GM18868 (cell line): Measurements from ENCODE around the gene NIPAL3.
"Not testable (repeated sequence)": the region's sequence is repeated elsewhere in the genome, so short reads cannot be mapped to it uniquely, and the experiment has no call there.

Source experiments
- ATAC-seq: cut with Tn5 transposase; IDR thresholded peaks from one replicate; pipeline ENCODE4 v1.9.1; 2021; ENCODE audit warnings: mild to moderate bottlenecking, moderate library complexity; ENCODE audit not compliant: unreplicated experiment

The NIPAL3 gene

DNA sequence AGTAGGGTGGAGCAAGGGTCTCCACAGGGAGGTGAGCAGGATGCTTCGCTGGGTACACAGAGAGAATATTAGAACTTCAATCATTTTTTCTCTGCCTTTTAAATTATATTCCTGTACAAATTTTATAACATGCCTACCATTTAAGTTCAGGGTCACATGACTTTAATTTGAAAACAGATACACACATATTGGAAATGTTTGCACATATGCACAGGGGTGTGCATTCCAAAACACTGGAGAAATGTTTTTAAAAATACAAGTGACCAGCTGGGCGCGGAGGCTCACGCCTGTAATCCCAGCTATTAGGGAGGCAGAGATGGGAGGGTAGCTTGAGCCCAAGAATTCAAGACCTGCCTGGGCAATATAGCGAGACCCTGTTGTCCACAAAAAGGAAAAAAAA, 39.7 kb downstream of the NIPAL3 start:
- ATAC-seq, result no peak

DNA sequence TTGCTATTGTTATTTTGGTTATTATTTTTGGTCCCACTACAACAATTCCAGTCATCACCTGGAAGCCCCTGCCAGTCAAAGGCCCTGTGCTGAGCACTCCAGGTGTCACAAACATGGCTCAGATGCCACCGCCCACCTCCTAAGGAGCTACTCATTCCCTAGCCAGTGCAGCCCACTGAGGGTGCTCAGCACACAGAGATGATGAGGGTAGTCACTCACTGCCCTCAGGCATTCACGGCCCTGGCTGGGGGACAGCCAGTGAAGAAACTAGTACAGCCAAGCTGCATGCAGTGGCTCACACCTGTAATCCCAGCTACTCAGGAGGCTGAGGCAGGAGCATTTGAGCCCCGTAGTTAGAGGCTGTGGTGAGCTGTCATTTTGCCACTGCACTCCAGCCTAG, 42.3 kb downstream of the NIPAL3 start:
- ATAC-seq, result no peak

DNA sequence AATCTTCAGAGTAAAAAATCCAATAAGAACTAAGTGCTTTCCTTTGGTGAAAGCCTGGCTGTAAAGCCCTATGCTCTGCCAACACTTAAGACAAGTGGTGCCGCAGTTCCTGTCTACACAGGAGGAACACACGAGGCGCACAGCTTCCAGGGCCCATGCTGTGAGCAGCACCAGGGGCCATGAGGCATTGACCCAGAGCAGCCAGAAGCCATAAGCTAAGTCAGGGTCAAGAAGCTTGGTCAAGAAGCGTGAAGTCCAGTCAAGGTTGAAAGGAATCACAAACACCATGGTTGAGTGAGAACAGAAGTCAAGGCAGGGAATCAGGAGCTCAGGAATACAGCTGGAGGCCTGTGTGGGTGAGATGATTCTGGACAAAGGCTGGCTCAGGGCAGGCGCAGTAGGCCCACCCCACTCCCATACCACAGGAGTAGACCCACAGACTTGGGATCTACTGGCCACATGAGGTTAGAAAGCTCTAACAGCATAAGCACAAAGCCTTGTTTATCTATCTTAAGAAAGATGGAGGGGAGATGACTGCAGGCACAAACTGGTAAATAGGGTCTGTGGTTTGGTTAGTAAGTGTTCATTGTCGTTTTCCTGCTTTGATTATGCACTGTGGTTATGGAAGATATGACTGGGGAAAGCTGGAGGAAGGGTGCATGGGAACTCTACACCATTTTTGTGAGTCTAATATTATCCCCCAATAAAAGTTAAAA, 44.1 kb downstream of the NIPAL3 start:
- no peak for ATAC-seq

DNA sequence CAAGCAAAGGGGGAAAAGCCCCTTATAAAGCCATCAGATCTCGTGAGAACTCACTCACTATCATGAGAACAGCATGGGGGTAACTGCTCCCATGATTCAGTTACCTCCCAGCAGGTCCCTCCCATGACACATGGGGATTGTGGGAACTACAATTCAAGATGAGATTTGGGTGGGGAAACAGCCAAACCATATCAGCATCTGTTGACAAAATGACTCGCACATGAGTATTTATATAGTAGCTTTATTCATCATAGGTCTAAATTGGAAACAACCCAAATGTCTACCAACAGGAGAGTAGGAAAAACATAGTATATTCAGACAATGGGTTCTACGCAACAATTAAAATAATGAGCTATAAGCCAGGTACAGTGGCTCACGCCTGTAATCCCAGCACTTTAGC, 46.5 kb downstream of the NIPAL3 start:
- ATAC-seq, result not testable (repeated sequence)

DNA sequence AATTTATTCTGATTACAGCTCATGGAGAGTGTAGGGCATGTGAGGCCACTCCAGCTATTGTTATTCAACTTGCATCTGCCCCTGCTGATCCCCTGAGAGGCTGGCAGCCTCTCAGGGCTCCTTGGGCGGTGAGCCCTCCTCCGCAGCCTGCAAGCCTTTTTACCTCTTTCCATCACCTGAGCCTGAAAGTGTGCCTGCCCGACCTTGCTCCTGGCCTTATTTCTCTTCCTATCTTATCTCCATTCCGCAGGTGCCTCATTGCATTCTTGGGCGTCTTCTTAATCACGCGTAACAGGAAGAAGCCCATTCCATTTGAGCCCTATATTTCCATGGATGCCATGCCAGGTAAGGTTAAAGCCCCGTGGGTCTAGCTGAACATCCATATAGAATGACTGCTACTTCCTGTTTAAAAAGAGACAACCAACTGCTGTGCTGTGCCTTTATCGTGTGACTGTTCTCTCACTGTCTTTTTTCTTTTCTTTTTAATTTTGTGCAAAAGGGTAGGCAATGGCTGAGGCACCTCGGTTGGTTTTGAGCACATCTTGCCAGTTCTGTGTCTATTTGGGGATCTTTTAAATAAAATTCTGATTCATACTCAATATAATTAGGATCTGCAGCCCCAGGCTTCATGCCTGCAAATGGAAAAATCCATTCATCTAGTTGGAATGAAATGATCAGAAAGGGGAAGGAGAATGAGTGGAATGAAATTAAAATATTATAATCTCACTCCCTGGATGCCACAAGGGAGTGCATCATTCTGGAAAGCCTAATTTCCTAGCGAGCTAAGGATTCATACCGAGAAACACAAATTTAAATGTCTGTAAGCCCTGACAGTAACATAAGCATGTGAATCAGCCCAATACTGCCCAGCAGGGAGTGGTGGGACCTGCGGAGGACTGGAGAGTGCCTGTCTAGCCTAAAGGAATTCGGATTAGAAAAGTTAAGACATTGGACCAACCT, 48.5 kb downstream of the NIPAL3 start:
- ATAC-seq, result no peak

DNA sequence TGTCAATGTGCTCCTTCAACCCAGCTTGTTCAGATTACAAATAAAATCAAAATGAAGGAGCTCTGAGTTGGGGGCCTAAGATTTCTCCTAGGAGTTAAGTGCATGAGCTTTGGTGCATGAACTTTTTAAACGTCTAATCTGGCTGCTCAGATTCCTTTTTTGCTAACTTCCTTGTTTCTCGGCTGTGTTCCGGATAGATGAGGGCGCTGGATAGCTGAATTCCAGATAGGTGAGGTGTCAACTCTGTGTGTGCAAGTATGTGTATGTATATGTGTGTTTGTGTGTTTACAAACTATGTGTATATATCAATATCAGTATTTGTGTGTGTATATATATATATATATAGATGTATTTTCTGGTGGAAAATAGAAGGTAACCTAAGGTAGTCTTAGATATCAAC, 49.5 kb downstream of the NIPAL3 start:
- ATAC-seq, result no peak

DNA sequence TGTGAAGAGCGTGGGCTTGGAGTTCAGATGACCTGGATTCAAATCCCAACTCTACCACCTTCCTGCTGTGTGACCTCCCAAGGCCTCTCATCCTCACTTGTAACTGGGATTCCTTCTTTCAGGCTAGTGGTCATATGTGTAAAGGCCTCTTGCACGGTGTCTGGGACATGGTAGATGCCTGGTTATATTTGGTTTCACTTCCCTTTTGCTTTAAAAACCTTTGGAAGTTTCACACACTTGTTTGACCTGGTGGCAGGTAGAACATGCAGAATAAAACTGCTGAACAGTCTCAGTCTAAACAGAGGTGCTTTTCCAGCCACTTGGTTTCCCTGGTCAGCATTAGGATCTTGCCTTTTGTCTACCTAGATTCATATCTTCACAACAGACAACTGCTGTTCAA, 50.0 kb downstream of the NIPAL3 start:
- ATAC-seq, result no peak

DNA sequence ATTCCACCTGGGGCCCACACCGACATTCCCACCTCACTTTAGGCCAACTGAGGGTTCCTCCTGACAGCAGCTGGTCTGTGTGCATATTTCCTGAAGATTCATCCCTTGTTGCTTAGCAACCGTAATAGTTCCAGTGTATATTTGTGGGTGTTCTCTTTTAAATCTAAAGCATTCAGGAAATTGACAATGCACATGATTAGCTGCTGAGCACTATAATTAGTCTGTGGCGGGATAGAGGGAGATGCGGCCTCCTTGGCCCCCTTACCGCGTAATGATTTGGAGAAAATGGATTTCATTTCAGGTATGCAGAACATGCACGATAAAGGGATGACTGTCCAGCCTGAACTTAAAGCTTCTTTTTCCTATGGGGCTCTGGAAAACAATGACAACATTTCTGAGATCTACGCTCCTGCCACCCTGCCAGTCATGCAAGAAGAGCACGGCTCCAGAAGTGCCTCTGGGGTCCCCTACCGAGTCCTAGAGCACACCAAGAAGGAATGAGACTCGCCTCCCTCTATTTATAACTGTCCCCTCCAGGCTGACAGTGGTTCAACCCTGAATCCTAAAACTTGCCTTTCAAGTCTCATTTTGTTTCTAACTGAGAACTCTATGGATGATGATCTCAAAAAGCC, 53.2 kb downstream of the NIPAL3 start:
- ATAC-seq, result no peak

DNA sequence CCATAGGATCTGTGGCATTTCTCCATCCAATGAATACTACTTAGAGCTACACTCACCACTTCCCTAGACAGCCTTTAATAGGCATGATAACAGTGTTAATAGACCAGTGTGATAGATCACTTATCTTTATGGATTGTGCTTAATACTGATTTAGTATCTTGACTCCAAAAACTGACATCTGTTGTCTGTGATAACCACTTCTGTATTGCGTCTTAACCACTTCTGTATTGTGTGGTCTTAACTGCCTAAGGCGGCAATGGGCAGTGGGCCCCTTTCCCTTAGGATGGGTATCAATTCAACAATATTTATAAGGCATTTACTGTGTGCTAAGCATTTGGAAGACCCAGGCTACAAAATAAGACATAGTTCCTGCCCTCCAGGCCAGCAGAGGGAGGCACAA, 55.0 kb downstream of the NIPAL3 start:
- no peak for ATAC-seq

DNA sequence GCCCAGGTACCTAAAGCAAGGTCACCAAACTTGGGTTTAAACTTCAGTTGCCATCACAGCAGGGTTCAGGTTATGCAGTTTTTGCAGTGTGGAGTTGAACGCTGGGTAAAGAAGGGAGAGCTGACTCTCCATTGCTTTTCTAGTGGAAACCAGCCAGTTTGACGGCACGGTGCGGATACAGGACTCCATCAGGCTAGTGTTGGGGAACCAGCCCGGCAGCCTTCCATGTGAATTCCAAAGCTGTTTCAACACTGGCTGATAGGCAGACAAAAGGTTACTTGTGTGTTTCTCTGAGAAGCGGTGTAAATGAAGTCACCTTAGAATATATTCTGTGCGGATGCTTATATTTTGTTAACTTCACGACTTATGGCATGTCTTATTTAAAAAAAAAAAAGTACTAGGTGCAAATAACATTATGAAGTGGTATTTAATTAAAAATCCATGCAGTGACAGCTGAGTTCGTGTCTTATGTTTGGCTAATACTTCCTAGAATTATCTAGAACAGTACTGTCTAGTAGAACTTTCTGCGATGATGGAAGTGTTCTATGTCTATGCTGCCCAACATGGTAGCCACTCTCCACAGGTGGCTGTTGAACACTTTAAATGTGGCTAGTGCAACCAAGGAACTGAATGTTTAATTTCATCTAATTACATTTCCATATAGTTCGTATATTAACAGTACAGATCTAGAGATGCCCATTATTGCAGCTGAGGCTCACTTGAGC, 57.1 kb downstream of the NIPAL3 start:
- ATAC-seq, result no peak

DNA sequence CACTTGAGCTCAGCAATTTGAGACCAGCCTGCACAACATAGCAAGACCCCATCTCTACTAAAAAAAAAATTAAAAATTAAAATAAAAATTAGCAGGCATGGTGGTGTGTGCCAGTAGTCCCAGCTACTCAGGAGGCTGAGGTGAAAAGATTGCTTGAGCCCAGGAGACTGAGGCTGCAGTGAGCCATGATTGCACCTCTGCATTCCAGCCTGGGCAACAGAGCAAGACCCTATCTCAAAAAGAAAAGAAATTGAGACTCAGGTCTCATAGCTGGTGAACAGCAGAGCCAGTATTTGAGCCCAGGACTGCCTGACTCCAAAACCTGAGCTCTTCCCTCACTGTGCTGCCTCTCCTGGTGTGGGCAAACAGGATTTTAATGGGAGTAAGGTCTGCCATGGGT, 58.6 kb downstream of the NIPAL3 start:
- no peak for ATAC-seq

DNA sequence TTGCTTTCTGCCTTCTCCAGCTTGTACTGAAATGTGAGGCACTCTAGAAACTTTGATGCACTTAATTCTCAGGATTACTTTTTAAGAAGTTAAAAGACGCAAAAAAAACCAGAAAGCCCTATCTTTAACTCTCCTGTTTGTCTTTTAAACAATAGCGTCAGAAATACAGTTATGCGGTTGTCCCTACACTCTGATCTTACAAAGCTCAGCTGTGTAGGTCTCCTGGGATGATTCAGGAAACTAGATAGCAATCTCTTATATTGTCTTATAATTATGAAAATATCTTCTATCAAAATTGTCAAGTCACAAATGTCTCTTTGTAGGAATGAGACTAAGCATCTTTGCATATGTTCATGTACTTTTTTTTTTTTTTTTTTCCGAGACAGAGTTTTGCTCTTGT, 60.1 kb downstream of the NIPAL3 start:
- ATAC-seq, result no peak

DNA sequence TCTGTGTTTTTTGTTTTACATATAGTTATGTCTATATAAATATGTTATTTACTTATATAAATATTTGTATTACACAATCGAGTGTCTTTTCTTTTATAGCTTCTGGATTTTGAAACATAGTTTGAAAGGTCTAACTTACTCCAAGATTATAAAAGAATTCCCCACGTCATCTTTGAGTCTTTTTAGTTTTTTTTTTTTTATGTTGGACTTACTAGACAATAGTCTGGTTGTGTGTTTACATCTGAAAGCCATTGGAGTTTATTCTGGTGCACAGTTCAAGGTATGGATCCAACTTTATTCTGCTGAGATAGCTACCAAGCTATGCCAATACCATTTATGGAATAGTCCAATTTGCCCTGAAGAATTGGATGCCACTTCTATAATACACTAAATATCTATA, 61.0 kb downstream of the NIPAL3 start:
- no peak for ATAC-seq

DNA sequence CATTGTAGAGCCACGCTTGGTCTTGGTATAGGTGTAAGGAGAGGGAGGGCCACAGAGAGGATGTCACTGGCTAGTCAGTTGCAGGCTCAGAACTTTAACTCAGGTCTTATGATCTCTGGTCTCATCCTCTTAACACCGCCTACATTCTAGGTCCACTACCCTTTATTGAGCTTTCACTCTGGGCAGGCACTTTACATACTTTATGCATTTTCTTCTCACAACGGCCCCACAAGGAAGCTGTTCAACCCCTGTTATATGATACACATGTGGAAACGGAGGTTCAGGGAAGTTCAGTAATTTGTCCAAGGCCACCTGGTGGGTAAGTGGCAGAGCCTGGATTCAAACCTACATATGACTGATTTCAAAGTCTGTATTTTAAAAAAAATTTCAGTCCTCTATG, 61.7 kb downstream of the NIPAL3 start:
- ATAC-seq, result no peak

DNA sequence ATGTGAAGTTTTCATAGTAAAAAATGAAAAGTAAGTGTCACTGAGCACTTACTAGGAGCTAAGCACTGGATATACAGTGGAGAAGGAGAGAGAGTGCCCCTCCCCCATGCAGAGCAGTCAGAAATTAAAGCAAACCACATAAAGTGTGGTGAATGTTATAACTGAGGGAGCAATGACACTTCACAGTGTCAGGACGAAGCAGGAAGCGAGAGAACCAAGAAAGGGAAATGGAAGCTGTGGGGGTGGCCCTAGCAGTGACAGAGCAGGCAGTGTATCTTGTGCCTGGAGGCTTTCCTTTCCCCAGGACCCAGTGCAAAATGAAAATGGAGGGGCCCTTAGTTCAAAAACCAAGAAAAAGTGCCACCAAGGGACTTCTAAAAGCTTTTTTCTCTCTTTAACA, 65.5 kb downstream of the NIPAL3 start:
- ATAC-seq, result peak; percentile 74

DNA sequence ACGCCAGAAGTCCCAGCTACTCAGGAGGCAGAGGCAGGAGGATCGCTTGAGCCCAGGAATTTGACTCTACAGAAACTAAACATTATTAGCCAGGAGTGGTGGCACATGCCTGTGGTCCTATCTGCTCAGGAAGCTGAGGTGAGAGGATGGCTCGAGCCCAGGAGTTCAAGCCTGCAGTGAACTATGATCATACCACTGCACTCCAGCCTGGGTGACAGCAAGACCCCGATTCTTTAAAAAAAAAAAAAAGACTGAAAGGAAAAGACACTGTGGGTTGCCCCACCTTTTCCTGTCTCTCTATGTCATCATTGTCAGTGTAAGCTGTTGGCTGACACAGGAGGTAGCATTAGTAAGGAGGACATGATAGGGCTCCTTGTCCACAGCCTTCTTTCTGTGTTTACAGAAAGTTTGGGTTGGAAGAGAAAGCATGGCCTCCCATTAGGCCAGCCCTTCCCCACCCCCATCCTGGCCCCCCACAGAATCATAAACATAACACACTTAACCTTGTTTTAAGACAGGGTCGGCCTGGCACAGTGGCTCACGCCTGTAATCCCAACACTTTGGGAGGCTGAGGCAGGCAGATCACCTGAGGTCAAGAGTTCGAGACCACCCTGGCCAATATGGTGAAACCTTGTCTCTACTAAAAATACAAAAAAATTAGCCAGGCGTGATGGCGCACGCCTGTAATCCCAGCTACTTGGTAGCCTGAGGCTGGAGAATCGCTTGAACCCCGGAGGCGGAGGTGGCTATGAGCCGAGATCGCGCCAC, 66.4 kb downstream of the NIPAL3 start:
- no peak for ATAC-seq

DNA sequence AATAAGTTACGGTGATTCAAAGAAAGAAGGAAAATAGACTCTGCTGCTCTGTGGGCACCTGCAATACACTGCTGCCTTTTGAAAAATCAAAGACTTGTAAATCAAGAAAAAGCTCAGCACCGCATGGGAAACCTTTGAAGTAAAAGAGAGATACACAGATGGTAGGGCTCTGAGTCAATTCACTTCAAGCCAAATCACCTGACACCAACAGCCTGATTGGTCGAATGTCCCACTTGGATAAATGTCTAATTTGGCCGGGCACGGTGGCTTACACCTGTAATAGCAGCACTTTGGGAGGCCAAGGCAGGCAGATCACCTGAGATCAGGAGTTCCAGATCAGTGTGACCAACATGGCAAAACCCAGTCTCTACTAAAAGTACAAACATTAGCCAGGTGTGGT, 67.8 kb downstream of the NIPAL3 start:
- no peak for ATAC-seq

DNA sequence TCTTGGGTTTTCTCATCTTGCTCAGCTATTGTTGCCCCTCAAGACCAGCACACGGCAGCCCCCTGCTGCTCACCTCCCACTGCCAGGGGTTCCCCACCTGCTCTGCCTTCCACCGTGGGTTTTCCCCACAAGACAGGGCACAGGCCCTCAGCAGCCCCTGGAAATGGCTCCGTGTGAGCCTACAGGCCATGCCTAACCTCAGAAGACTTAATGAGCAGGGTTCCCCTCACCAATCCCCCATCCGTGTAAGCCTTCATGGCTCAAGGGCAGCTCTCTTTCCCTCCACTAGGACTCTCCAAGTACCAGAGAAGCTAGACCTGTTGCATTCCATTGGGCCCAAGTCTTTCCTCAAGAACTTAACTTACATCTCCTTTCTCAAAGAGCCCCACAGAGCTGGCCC, 68.6 kb downstream of the NIPAL3 start:
- ATAC-seq, result no peak

DNA sequence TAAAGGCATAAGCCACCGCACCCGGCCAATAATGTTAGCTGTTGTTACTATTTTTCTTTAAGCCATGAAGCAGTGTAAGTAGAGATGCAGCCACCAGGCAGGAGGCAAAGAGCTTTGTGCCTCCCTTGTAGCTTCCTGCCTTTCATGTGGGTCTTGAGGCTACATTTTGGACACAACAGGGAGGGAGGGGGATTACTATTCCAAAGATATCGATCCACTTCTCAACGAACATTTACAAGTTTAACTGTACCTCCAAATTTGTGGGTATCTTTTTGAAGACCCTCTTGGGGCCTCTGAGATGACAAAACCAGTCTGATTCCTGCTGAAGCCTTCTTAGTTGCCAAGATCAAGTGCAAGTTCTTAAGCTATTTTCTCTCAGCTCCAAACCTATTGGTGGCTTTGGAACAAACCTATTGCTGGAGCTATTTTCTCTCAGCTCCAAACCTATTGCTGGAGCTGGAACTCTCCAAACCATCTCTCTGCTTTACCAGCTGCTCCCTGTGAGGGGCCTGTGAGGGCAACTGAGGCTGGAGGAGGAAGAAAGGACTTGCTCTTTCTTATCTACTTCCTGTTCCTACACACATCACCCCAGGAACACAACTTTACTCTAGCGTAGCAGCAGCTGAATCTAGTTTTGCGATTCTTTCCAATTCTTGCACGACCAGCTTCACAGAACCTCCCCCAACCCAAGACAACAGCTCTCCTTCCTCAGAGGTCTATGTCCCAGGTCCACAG, 70.9 kb downstream of the NIPAL3 start:
- no peak for ATAC-seq

DNA sequence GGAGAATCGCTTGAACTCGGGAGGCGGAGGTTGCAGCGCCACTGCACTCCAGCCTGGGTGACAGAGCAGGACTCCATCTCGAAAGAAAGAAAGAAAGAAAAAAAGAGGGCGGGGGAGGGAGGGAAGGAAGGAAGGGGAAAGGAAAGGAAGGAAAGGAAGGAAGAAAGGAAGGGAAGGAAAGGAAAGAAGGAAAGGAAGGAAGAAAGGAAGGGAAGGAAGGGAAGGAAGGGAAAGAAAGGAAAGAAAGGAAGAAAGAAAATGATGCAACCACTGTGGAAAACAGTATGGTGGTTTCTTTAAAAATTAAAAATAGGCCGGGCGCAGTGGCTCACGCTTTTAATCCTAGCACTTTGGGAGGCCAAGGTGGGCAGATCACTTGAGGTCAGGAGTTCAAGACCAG, 71.9 kb downstream of the NIPAL3 start:
- ATAC-seq, result no peak
